Right lobe of liver (tissue), 6 donors: ENCODE results near the gene RALGPS1. TPM values are rescaled to one million over a fixed set of nuclear protein-coding genes. Genes with fewer than 3 reads are reported as not detected.

Experiments used
- ATAC-seq, 4 donors: fragments of 200-7000 bp; cut with Tn5 transposase; one replicate each; pipeline ENCODE4 v1.9.1; 2020; ENCODE audit warnings: mild to moderate bottlenecking in 4 of 4, moderate library complexity in 4 of 4
- DNase-seq, 3 donors: peaks; one replicate each; pipeline ENCODE4 v3.0.0-alpha.2; 2020
- H3K27ac ChIP-seq, 3 donors: fragments of 200-600 bp; one replicate each; pipeline ENCODE4 v1.8.0; 2022
- H3K27me3 ChIP-seq, 2 donors: fragments of 200-600 bp; one replicate each; pipeline ENCODE4 v1.8.0; 2022
- H3K36me3 ChIP-seq, 4 donors: fragments of 200-600 bp; sonication (generic) in 1 of 4; one replicate each; pipeline versions ENCODE4 v1.5.1 to v1.8.0; 2017 to 2022; ENCODE audit warnings: control low read depth in 1 of 4
- H3K4me1 ChIP-seq, 4 donors: fragments of 200-600 bp; sonication (generic) in 1 of 4; one replicate each; pipeline versions ENCODE4 v1.5.1 to v1.8.0; 2017 to 2022; ENCODE audit warnings: control low read depth in 1 of 4
- H3K4me3 ChIP-seq, 3 donors: fragments of 200-600 bp; one replicate each; pipeline ENCODE4 v1.8.0; 2022
- H3K9me3 ChIP-seq, 4 donors: fragments of 200-600 bp; sonication (generic) in 1 of 4; one replicate each; pipeline versions ENCODE4 v1.5.1 to v1.8.0; 2017 to 2022; ENCODE audit warnings: control low read depth in 1 of 4
- CTCF ChIP-seq, 4 donors: fragments of 200-600 bp in 3 of 4; fragments of 450-650 bp in 1 of 4; IDR thresholded peaks; one replicate each; pipeline versions ENCODE4 v1.5.1 to v1.8.0; 2016 to 2022; ENCODE audit warnings: antibody characterized with exemption in 4 of 4, mild to moderate bottlenecking in 2 of 4
- POLR2A ChIP-seq: fragments of 450-650 bp; IDR thresholded peaks from one replicate; pipeline ENCODE4 v1.6.1; 2017; ENCODE audit warnings: antibody characterized with exemption, mild to moderate bottlenecking
- WGBS: methylation state at CpG from one replicate; pipeline ENCODE4 v1.1.6; 2018; ENCODE audit warnings: low coverage, low lambda C conversion rate; ENCODE audit not compliant: insufficient coverage; ENCODE audit errors: missing lambda C conversion rate; 5-methylcytosine and 5-hydroxymethylcytosine counted together
- intact Hi-C, 2 donors: fragments of 100-400 bp; cut with DNase I; formaldehyde crosslinking; loops; one replicate each; pipeline versions ENCODE4 v1.11.2 to v1.14.1; 2022
- total RNA-seq, 6 experiments: library from RNA; depleted of rRNA in 2 of 6; stranded (reverse); fragments of >200 nt in 2 of 6; fragmentation: NEBNext Ultra II Directional in 3 of 6; extraction: Animal tissue kit (Norgen Biotek cat#: 25700) in 3 of 6; gene quantifications; one replicate each; pipeline versions ENCODE4 v1.1.0 to v1.2.4, GENCODE V29; 2016 to 2023
- donor health status: DM: no; HTN: yes; CAD: no.
- donor health status: DM: no; HTN: no; CAD: no.
- donor health status: DM: no; HTN: no; CAD: no.
- donor health status: DM: no; HTN: yes; CAD: no.
- donor health status: DM: no; HTN: yes; CAD: no.

RALGPS1 gene
- total RNA-seq, 6 experiments from 2014 or later: 1.2 to 3.8 (median 2.4) TPM

GRCh38 chr9:127216888-127217217, 302.3 kb downstream of the RALGPS1 start:
- no peak for TF ChIP-seq POLR2A
- no peak for TF ChIP-seq CTCF (IDR thresholded peaks at IDR 0.05)
- intact Hi-C loops: no loop called here
- WGBS: 65% methylated on average over 3 of the region's 5 CpGs
- H3K9me3 ChIP-seq: no peaks in the 10 kb centered on the region
- no peak for ATAC-seq
- H3K27me3 ChIP-seq: no peaks in the 10 kb centered on the region
- no peak for DNase-seq
- H3K27ac ChIP-seq: no peak overlapping the region
- no peaks in the 10 kb centered on the region for H3K36me3 ChIP-seq
- H3K4me1 ChIP-seq: no peaks in the 10 kb centered on the region
- no peak overlapping the region for H3K4me3 ChIP-seq

- intact Hi-C loops: no loop called here
- Histone ChIP-seq H3K27me3 (no peaks in the 10 kb centered on the region), H3K27ac (no peak overlapping the region), H3K36me3 (no peaks in the 10 kb centered on the region), H3K4me3 (no peak overlapping the region), H3K4me1 (peaks cover 0 to 1% (median 0%) of the 10 kb centered on the region in 4 donors), H3K9me3 (no peaks in the 10 kb centered on the region)
- WGBS: no CpG with 5 or more reads among the region's 10 CpGs
- TF ChIP-seq POLR2A (no peak), CTCF (IDR thresholded peaks at IDR 0.05) (no peak)
- DNase-seq (no peak), ATAC-seq (no peak)
Observed at GRCh38 chr9:127218818-127219217, 304.2 kb downstream of the RALGPS1 start.

- H3K4me3 ChIP-seq: no peak overlapping the region
Observed at GRCh38 chr9:127219520-127219919, 304.9 kb downstream of the RALGPS1 start.

GRCh38 chr9:127221695-127222094, 307.1 kb downstream of the RALGPS1 start:
- no peaks in the 10 kb centered on the region for H3K9me3 ChIP-seq
- WGBS: 38% methylated on average over 1 of the region's 2 CpGs
- H3K27ac ChIP-seq: no peak overlapping the region
- peaks cover 0 to 4% (median 0%) of the 10 kb centered on the region in 4 donors for H3K4me1 ChIP-seq
- TF ChIP-seq POLR2A (no peak), CTCF (IDR thresholded peaks at IDR 0.05) (no peak)
- no peak overlapping the region for H3K4me3 ChIP-seq
- no peaks in the 10 kb centered on the region for H3K36me3 ChIP-seq
- H3K27me3 ChIP-seq: no peaks in the 10 kb centered on the region
- intact Hi-C loops: no loop called here
- no peak for DNase-seq
- ATAC-seq: no peak

More at GRCh38 chr9:127219520-127219919, 304.9 kb downstream of the RALGPS1 start:
- no peak for TF ChIP-seq POLR2A
- no peak for TF ChIP-seq CTCF (IDR thresholded peaks at IDR 0.05)
- no peaks in the 10 kb centered on the region for H3K27me3 ChIP-seq
- peaks cover 0 to 4% (median 0%) of the 10 kb centered on the region in 4 donors for H3K4me1 ChIP-seq
- no peak overlapping the region for H3K27ac ChIP-seq
- WGBS: no CpG with 5 or more reads among the region's 6 CpGs
- no peaks in the 10 kb centered on the region for H3K36me3 ChIP-seq
- intact Hi-C loops: no loop called here
- DNase-seq (no peak), ATAC-seq (no peak)
- no peaks in the 10 kb centered on the region for H3K9me3 ChIP-seq
